ENCODE measurements around the gene LRRC23. TPM values are rescaled to one million over a fixed set of nuclear protein-coding genes. Genes with fewer than 3 reads are reported as not detected.

LRRC23 gene
- total RNA-seq, 4 donors from 2014 or later: 1.7 to 35.5 (median 3.0) TPM; not detected in 1

DNA sequence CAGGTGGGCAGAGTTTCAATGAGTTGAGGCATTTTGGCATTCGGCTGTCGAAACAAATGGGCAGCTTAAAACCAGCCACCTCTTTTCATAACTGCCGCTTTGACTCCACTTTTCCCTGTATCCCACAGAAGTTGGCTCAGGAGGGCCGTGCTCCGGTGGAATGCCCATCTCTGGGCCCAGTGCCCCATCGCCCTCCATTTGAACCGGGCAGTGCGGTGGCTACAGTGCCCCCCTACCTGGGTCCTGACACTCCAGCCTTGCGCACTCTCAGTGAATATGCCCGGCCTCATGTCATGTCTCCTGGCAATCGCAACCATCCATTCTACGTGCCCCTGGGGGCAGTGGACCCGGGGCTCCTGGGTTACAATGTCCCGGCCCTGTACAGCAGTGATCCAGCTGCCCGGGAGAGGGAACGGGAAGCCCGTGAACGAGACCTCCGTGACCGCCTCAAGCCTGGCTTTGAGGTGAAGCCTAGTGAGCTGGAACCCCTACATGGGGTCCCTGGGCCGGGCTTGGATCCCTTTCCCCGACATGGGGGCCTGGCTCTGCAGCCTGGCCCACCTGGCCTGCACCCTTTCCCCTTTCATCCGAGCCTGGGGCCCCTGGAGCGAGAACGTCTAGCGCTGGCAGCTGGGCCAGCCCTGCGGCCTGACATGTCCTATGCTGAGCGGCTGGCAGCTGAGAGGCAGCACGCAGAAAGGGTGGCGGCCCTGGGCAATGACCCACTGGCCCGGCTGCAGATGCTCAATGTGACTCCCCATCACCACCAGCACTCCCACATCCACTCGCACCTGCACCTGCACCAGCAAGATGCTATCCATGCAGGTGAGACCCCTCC lies 34.0 kb downstream of the LRRC23 start:
- H3K4me1 ChIP-seq: peaks cover 4 to 39% (median 12%) of the 10 kb centered on the region in 4 donors
- H3K27me3 ChIP-seq: no peaks in the 10 kb centered on the region
- peak overlapping the region in 3 of 4 donors; percentile 90 to 99 (median 95) for H3K27ac ChIP-seq
- peak in 1 of 3 donors; percentile 55 for DNase-seq
- H3K9me3 ChIP-seq: no peaks in the 10 kb centered on the region
- TF ChIP-seq, protein P1, sequence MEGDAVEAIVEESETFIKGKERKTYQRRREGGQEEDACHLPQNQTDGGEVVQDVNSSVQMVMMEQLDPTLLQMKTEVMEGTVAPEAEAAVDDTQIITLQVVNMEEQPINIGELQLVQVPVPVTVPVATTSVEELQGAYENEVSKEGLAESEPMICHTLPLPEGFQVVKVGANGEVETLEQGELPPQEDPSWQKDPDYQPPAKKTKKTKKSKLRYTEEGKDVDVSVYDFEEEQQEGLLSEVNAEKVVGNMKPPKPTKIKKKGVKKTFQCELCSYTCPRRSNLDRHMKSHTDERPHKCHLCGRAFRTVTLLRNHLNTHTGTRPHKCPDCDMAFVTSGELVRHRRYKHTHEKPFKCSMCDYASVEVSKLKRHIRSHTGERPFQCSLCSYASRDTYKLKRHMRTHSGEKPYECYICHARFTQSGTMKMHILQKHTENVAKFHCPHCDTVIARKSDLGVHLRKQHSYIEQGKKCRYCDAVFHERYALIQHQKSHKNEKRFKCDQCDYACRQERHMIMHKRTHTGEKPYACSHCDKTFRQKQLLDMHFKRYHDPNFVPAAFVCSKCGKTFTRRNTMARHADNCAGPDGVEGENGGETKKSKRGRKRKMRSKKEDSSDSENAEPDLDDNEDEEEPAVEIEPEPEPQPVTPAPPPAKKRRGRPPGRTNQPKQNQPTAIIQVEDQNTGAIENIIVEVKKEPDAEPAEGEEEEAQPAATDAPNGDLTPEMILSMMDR (IDR thresholded peaks at IDR 0.05): no peak
- TF ChIP-seq POLR2A (IDR thresholded peaks at IDR 0.05): no peak
- H3K4me3 ChIP-seq: peak overlapping the region in 3 of 4 donors; percentile 63 to 74 (median 67)
- H3K36me3 ChIP-seq: peaks cover 0 to 39% (median 0%) of the 10 kb centered on the region in 3 donors

DNA sequence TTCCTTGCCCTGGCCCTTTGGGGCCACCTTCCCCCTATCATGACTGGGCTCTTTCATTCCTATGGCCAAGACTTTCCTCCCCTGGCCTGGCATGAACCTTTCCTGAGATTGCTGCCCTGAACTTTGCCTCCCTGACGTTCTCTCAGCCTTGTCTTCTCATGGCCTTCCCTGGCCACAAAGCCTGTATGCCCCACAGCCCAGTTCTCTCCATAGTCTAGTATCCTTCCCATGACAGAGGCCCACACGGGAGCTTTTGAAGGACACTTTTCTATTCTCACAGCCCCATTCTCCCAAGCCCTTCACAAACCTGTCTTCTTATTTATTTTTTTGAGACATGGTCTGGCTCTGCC lies 34.5 kb downstream of the LRRC23 start:
- Histone ChIP-seq H3K27me3 (no peaks in the 10 kb centered on the region), H3K9me3 (no peaks in the 10 kb centered on the region), H3K4me1 (peaks cover 4 to 35% (median 12%) of the 10 kb centered on the region in 4 donors), H3K36me3 (peaks cover 0 to 33% (median 0%) of the 10 kb centered on the region in 3 donors), H3K27ac (peak overlapping the region in 2 of 4 donors; percentile 90 to 95), H3K4me3 (no peak overlapping the region)
- TF ChIP-seq, protein P1 (IDR thresholded peaks at IDR 0.05): no peak
- no peak for TF ChIP-seq POLR2A (IDR thresholded peaks at IDR 0.05)
- no peak for DNase-seq

DNA sequence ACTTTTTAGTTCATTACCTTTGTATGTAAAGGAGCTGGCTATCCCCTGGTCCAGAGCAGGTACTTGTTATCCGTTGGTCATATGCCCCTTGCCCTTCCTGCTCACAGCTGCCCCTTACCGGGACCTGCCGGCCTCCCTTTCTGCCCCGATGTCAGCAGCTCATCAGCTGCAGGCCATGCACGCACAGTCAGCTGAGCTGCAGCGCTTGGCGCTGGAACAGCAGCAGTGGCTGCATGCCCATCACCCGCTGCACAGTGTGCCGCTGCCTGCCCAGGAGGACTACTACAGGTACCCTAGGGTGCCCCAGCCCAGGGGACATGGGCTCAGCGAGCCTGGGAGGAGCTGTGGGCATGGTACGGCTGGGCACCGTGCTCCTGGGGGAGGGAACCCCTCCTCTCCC lies 36.6 kb downstream of the LRRC23 start:
- H3K4me3 ChIP-seq: no peak overlapping the region
- no peaks in the 10 kb centered on the region for H3K9me3 ChIP-seq
- no peak for TF ChIP-seq POLR2A (IDR thresholded peaks at IDR 0.05)
- TF ChIP-seq, protein P1 (IDR thresholded peaks at IDR 0.05): no peak
- H3K27me3 ChIP-seq: no peaks in the 10 kb centered on the region
- peaks cover 13 to 44% (median 27%) of the 10 kb centered on the region in 4 donors for H3K4me1 ChIP-seq
- DNase-seq: peak in 1 of 3 donors; percentile 48
- H3K36me3 ChIP-seq: peaks cover 0 to 13% (median 0%) of the 10 kb centered on the region in 3 donors
- H3K27ac ChIP-seq: no peak overlapping the region

DNA sequence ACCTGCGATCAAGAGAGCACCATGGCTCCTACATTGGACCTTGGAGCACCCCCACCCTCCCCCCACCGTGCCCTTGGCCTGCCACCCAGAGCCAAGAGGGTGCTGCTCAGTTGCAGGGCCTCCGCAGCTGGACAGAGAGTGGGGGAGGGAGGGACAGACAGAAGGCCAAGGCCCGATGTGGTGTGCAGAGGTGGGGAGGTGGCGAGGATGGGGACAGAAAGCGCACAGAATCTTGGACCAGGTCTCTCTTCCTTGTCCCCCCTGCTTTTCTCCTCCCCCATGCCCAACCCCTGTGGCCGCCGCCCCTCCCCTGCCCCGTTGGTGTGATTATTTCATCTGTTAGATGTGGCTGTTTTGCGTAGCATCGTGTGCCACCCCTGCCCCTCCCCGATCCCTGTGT lies 37.2 kb downstream of the LRRC23 start:
- no peak for DNase-seq
- H3K4me1 ChIP-seq: peaks cover 13 to 46% (median 27%) of the 10 kb centered on the region in 4 donors

DNA sequence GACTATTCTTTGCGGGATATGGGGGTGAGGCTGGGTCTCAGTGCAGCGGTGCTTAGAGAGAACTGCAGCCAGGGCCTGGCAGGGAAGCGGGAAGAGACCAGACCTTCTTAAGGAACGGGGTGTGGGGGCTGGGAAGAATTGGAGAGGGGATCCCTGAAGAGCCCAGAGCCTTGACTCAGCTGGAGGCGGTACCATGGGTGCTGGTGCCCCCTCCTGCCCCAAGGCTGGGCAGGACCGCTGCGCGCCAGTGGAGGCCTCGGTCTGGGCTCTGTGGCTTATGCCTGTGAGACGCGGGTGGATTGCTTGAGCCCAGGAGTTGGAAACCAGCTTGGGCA lies 37.7 kb downstream of the LRRC23 start:
- TF ChIP-seq, protein P1 (IDR thresholded peaks at IDR 0.05): no peak
- TF ChIP-seq POLR2A (IDR thresholded peaks at IDR 0.05): no peak
- DNase-seq: peak in 1 of 3 donors; percentile 49
- H3K4me1 ChIP-seq: peaks cover 13 to 46% (median 25%) of the 10 kb centered on the region in 4 donors
- peak overlapping the region in 3 of 4 donors; percentile 90 to 97 (median 96) for H3K27ac ChIP-seq
- H3K9me3 ChIP-seq: no peaks in the 10 kb centered on the region
- H3K27me3 ChIP-seq: no peaks in the 10 kb centered on the region
- H3K36me3 ChIP-seq: peaks cover 0 to 13% (median 0%) of the 10 kb centered on the region in 3 donors
- no peak overlapping the region for H3K4me3 ChIP-seq

More for the DNA sequence above, 37.2 kb downstream of the LRRC23 start:
- Histone ChIP-seq H3K4me3 (no peak overlapping the region), H3K9me3 (no peaks in the 10 kb centered on the region), H3K27ac (no peak overlapping the region), H3K27me3 (no peaks in the 10 kb centered on the region), H3K36me3 (peaks cover 0 to 13% (median 0%) of the 10 kb centered on the region in 3 donors)
- TF ChIP-seq, protein P1 (IDR thresholded peaks at IDR 0.05): no peak
- no peak for TF ChIP-seq POLR2A (IDR thresholded peaks at IDR 0.05)

Data from Peyer's patch (tissue), 4 donors.